ENCODE results near the gene MDP1.

- TF ChIP-seq CREB5 (CRISPR knock-in tag; IDR thresholded peaks at IDR 0.05; ENCODE audit: low read depth), result no peak
- TF ChIP-seq ARNTL (CRISPR knock-in tag; IDR thresholded peaks at IDR 0.05; ENCODE audit: borderline replicate concordance, low read depth), result no peak
- no peak for TF ChIP-seq CSDC2 (CRISPR knock-in tag; IDR thresholded peaks at IDR 0.05)
- no peak for TF ChIP-seq TCF4 (CRISPR knock-in tag; IDR thresholded peaks at IDR 0.05; ENCODE audit: borderline replicate concordance)
Observed at GRCh38 chr14:24186831-24187538, 28.9 kb downstream of the MDP1 start.

Measured in SK-N-SH treated with all-trans-retinoic acid at 6 μM for 48 hours (cell line).